GM12873 (cell line): ENCODE results near the gene RWDD4.

Experiments
- CTCF ChIP-seq: IDR thresholded peaks from 2 replicates; pipeline ENCODE4 v1.5.1; 2012; ENCODE audit warnings: low read depth, mild to moderate bottlenecking, moderate library complexity, low read length, control low read depth; ENCODE audit not compliant: insufficient read depth; ENCODE audit errors: missing control alignments

The RWDD4 gene

GRCh38 chr4:183659029-183659871 lies at the start of gene RWDD4, which contains the start of gene TRAPPC11:
RWDD4 (minus strand) TSS chr4:183659185; CDS start chr4:183658952, 233 bp downstream.
TRAPPC11 (plus strand) TSS chr4:183659293; CDS start chr4:183663868, 4,575 bp downstream.
- TF ChIP-seq CTCF, result peak; percentile 29

DNA sequence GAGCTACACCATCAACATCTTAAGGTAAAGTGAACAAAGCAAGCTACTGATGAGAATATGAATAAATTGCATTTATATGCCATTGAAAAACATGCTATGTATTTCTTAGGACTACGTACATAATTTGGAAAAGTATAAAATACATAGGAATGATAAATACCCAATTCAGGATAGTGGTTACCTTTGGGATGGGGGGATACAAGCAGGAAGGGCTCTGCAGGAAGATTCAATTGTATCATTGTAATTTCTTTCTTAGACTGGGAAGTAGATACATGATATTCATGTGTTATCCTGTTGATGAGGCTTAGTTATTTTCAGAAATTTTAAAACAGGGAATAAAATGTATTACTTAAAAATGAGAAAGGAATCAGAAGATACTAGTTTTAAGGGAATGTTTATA lies 43.5 kb upstream of the RWDD4 start:
- no peak for TF ChIP-seq CTCF

- no peak for TF ChIP-seq CTCF
These were observed 41.4 kb upstream of the RWDD4 start for GRCh38 chr4:183700407-183700806.

GRCh38 chr4:183698909-183699308 lies 39.9 kb upstream of the RWDD4 start:
- no peak for TF ChIP-seq CTCF

DNA sequence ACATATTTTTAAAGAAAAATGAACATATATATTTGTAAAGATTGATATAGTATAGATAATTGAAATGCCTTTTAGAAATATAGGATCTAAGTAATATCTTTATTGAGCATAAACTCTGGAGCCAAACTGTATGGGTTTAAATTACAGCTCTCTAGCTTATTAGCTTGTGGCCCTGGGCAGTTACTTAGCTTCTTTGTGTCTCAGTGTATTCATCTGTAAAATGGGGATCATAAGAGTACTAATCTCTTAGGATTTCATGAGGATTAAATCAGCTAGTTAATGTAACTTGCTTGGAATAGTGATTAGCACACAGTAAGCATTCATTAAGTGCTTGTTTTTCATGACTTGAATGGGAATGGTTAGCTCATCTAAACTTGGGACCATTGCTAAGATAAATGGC lies 32.9 kb upstream of the RWDD4 start:
- no peak for TF ChIP-seq CTCF

DNA sequence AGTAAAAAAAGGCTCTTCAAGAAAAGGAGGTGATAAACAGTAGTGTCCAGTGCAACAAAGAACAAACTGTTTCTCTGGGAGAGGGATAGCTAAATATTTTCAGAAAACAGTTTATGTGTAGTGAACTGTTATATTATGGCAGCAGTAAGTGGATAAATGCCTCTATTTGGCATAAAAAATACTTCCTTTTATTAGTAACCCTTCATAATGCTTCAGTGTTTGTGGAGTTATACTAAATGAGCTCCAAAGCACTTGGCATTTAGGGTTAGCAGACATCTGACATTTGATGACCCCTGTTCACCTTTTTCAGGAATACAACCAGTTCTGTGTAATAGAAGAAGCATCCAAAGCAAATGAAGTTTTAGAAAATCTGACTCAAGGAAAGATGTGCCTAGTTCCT lies 32.0 kb upstream of the RWDD4 start:
- no peak for TF ChIP-seq CTCF

- no peak for TF ChIP-seq CTCF
These were observed 29.2 kb upstream of the RWDD4 start for GRCh38 chr4:183688216-183688615.
